GM10266 (cell line): ENCODE measurements around the gene FRMD3.

Experiments used
- DNase-seq: peaks from one replicate; pipeline ENCODE4 v3.0.0; 2012; ENCODE audit errors: extremely low spot score
- TF ChIP-seq, protein P1 (sequence below): IDR thresholded peaks from 2 replicates; pipeline ENCODE4 v1.5.1; 2012; ENCODE audit warnings: mild to moderate bottlenecking, low read depth; ENCODE audit not compliant: control insufficient read depth, insufficient read depth; ENCODE audit errors: missing control alignments

FRMD3 gene

DNA sequence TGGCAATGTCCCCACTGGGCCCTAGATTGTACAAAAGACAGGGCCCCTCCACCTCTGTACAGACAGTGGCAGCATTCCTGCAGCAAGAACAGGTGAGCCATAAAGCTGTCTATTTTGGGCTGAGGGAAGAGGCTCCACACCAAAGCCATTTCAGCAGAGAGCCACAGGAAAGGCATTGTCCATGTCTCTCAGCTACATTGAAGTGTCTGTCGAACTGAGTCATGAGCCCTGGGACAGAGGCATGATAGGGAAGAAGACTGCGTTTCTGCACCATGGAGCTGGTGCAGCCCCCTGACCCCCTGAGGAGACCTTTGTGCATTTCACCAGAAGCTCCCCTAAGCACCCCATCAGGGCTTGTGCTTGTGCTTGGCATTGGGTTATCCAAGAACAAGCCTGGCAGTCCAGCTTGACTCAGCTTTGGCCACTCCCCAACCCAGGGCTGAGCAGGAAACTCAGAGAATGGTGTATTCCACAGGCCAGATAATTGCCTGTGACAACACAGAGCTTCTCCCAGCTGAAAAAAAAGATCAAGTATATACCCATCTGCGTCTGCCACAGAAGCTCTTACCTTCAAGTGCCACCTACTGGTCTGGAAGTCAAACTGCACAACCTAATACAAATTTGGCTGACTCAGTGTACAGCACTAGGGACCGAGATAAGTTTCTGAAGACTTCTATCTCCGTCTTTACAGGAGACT, 5.9 kb upstream of the FRMD3 start:
- TF ChIP-seq, protein P1, sequence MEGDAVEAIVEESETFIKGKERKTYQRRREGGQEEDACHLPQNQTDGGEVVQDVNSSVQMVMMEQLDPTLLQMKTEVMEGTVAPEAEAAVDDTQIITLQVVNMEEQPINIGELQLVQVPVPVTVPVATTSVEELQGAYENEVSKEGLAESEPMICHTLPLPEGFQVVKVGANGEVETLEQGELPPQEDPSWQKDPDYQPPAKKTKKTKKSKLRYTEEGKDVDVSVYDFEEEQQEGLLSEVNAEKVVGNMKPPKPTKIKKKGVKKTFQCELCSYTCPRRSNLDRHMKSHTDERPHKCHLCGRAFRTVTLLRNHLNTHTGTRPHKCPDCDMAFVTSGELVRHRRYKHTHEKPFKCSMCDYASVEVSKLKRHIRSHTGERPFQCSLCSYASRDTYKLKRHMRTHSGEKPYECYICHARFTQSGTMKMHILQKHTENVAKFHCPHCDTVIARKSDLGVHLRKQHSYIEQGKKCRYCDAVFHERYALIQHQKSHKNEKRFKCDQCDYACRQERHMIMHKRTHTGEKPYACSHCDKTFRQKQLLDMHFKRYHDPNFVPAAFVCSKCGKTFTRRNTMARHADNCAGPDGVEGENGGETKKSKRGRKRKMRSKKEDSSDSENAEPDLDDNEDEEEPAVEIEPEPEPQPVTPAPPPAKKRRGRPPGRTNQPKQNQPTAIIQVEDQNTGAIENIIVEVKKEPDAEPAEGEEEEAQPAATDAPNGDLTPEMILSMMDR = peak; percentile 74
- peak; percentile 69 for DNase-seq

DNA sequence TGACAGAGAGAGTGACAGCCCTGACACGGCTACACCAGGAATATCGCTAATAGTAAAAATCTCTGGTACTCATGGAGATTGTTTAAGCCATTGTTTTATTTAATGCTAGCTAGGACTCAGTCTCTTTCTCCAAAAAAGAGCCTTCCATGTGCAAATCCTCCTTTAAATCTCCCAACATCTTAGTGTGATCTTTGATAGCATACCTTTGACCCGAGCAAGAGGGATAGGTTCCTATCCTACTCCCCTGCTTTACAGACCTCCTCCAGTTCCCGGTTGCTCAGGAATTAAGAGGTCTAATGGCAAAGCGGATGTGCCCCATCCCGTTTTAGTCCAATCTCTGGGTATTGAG, 663 bp upstream of the FRMD3 start:
- TF ChIP-seq, protein P1 = no peak
- DNase-seq = no peak

DNA sequence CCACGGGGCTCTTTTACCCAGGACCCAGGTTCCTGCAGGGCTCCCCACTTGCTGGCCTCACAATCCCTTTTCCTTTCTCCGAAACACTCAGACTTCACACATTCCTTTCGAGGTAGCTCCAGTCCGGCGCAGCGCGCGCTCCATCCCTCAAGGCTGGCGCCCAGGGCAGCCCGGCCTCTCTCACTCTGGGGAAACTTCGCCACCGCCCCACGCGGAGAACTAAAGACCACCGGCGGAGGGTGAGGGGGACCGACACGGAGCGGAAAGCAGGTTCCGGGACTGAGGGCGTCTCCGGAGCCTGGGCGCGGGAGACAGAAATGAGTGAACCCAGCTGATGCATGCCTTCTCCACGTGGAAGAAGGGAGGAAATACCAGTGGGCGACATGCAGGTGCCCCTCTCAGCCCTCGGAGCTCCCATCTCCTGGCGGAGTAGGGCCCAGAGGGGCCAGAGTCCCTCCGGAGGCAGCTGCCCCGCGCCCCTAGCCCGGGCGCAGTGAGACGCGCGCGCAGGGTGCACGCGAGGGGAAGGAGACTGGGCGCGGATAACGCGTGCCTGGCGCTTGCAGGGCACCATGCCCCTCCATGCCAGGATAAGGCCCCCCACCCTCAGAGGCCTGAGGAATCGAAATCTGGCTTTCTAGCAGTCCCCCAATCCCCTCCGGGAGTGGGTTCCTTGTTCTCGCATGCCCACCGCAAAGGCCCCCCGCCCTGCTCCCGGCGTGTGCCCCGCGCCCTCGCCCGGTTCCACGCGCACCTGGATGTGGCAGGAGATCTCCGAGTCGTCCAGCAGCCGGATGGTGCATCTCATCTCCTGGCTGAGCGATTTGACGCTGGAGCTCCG, 650 bp downstream of the FRMD3 start:
- TF ChIP-seq, protein P1 = no peak
- no peak for DNase-seq

DNA sequence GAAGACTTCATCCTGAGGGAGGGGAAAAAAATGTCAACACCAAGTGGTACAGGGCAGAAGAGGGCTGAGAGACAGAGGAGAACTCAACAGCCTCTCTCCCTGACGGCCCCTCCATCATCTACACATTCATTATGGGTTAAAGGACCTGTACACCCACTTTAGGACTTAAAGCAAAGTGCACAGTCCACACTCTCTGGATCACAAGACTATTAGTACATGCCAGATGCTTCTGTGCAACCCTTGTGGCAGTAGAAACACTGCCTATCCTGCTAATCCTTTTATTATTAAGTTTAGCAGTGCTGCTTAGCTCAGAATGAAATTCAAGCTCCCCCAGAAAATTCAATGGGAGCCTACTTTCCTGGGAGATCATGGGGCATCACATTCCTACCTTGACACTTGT, 1.9 kb downstream of the FRMD3 start:
- TF ChIP-seq, protein P1 = no peak
- DNase-seq = no peak

DNA sequence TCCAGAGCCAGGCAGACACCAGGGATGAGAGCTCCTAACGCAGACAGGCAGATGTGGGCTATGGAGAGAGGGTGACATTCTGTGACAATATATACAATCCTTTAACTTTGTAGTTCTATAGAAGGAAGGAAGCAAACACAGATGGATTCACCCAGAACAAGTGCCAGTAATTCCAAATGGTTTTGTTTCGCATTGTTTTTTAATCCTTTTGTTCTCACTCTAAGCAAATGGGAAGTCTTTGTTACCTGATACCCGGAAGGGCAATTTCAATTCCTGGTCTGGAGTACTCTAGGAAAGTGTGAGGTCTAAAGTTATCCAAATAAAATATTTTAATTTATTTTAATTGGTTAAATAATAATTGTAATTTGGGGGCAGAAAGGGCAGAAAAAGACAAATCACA, 2.5 kb downstream of the FRMD3 start:
- TF ChIP-seq, protein P1 = no peak
- DNase-seq = no peak

DNA sequence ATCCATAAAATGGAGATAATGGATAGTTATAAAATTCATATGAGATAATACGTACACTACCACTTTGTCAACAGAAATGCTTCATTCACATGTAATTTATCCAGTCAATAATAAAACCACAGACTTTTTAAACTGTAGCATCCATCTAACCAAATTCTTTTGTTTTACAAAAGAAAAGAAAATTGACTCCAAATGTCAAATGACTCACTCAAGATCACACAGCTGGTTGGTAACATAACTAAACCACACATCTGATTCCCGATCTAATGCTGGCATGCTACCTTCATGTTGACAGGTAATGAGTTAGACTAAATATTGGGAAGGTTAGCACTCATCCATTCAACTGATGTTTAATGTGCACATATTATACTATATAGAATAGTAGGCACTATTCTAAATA, 4.9 kb downstream of the FRMD3 start:
- DNase-seq = no peak
- TF ChIP-seq, protein P1 = no peak

DNA sequence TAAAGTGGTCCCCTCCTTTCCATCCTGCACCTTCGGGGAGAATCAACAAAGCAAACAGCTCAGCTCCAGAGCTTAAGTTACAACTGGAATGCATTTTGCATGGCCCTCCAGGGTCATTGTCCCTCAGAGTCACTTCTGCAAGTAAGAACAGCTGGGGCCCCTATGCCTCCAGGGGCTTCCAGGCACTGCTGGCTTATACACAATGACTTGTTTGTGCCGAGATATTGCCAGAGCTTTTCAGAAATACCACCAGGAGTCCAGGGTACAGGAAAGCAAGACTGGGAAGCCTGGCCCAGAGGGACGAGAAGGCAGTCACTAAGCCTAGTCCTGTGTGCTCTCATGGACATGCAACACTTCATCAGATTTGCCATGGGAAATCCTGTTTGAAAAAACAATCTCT, 11.3 kb downstream of the FRMD3 start:
- TF ChIP-seq, protein P1 = no peak
- DNase-seq = no peak
